LNCAP (cell line): ENCODE data around the gene TLDC2.

ENCODE experiments used
- TF ChIP-seq, protein P1 (sequence below): fragments of 450-650 bp; IDR thresholded peaks from 2 replicates; pipeline ENCODE4 v1.5.1; 2017; ENCODE audit warnings: mild to moderate bottlenecking

TLDC2 gene

DNA sequence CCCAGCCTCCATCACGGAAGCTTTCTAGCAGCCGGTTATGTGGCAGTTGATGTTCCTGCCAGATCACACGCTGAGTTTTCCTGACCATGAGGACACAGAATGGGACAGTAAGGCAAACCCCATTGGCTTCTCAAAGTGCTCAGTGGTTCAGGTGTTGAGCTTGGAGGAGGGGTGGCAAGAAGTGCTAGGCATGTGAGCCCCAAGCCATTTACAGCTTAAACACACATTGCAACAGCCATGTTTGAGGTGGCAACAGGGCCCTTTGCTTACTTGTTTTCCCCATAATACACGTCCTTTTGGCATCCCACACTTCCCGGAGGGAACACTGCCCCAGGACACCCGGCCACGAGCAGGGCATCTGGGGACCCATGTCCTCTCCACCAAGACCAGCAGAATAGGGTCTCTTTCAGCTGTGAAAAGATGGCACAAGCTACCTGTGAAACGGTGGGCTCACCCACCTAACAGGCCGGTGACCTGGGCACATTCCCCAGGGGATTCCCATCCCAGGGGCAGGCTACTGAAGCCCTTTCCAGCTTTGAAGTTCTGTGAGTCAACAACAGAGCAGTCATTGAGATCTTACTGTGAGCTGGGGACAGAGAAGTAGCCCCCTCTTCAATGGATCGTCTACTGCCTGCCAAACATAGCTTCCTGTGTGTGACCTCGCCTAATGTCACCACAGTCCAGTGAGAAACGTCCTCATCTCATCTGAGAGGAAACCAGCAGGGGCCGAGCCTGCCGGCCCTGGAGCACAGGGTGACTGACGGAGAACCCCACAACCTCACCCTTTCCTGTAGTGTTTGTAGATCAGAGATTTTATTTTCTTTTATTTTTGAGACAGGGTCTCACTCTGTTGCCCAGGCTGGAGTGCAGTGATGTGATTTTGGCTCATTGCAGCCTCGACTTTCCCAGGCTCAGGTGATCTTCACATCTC, 4.0 kb upstream of the TLDC2 start:
- TF ChIP-seq, protein P1, sequence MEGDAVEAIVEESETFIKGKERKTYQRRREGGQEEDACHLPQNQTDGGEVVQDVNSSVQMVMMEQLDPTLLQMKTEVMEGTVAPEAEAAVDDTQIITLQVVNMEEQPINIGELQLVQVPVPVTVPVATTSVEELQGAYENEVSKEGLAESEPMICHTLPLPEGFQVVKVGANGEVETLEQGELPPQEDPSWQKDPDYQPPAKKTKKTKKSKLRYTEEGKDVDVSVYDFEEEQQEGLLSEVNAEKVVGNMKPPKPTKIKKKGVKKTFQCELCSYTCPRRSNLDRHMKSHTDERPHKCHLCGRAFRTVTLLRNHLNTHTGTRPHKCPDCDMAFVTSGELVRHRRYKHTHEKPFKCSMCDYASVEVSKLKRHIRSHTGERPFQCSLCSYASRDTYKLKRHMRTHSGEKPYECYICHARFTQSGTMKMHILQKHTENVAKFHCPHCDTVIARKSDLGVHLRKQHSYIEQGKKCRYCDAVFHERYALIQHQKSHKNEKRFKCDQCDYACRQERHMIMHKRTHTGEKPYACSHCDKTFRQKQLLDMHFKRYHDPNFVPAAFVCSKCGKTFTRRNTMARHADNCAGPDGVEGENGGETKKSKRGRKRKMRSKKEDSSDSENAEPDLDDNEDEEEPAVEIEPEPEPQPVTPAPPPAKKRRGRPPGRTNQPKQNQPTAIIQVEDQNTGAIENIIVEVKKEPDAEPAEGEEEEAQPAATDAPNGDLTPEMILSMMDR, result no peak

DNA sequence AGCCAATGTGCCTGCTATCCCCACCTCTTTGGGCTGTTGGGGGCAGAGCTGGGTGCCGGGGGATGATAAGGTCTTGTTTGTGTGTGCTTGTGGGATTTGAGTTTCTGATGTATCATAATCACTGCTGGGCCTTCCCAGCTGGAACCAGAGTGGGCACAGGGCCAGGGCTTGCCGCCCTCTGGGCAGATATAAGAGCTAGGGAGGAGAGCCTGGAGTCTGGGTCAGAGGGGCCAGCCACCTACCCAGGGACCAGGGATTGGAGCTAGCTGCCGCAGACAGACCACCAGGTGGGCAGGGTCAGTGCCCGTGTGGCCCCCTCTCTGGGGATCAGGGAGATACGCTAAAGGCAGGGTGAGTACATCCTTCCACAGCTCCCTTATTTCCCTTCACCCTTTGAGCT, 3.1 kb upstream of the TLDC2 start:
- TF ChIP-seq, protein P1, result no peak

DNA sequence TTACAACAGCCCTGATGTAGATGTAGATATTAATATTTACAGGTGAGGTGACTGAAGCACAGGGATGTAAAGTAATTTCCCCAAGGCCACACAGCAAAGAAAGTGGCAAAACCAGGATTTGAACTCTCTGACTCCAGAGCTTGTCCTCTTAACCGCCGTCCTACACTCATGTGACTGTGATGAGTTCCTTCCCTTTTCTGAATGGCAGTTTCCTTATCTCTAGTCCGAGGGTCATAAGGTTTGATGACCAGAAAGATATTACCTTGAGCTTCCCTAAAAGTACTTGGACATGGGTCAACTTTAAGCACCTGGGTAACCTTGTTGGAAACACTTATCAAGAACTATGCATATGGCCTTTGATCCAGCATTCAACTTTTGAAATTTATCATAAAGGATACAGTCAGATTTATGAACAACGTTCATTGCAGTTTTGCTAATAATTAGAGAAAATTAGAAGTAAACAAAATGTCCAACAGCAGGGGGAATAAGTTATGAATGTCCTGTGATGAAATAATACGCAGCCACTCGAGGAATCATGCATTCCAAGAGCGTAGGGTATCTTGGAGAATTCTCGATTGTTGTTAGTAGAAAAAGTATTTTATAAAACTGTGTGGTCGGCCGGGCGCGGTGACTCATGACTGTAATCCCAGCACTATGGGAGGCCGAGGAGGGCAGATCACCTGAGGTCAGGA, 2.3 kb upstream of the TLDC2 start:
- TF ChIP-seq, protein P1, result no peak

DNA sequence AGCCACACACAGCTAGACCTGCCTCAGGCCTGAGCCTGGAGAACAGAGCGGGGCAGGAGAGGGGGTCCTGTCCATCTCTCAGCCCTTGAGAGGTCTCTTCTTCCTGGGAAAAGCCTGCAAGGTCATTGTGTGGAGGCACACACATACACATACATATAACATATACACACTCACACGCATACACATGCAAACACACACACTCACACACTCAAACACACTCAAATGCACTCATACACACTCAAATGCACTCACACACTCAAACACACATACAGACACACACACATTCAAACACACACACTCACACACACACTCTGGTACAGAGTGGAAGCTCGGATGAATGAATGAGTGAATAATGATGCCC, 515 bp downstream of the TLDC2 start:
- TF ChIP-seq, protein P1, result no peak

DNA sequence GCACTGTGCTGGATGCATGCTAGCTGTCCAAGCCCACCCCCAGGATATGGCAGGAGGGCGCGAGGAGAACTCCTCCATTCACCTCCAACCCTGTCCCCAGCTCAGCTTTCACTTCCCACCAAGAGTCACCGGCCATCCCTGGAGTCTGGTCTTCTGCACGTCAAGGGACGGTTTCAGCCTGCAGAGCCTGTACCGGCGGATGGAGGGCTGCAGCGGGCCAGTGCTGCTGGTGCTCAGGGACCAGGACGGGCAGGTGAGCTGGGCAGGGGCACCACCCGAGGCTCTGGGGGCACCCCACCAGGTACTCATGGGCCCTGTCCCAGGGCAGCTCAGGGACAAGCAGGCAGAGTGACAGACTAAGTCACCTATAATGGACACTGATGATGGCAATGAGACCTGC, 3.0 kb downstream of the TLDC2 start:
- TF ChIP-seq, protein P1, result no peak

DNA sequence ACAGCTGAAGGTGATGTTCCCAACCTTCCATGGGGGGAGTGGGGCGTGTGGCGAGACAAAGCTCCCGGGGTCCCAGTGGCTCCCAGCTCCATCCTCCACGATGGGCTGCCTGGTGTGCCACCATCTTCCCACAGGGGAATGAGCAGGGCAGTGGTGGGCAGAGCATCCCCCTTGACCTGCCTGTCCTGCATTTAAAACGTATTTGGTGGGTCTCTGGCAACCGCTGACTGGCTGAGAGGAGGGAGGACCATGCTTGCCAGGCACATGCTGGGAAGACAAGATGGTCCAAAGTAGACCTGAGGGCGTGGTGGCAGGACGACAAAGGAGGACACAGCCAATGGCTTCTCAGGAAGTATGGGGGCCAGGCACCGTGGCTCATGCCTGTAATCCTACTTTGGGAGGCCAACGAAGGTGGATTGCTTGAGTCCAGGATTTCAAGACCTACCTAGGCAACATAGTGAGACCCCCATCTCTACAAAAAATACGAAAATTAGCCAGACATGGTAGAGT, 4.9 kb downstream of the TLDC2 start:
- TF ChIP-seq, protein P1, result no peak

DNA sequence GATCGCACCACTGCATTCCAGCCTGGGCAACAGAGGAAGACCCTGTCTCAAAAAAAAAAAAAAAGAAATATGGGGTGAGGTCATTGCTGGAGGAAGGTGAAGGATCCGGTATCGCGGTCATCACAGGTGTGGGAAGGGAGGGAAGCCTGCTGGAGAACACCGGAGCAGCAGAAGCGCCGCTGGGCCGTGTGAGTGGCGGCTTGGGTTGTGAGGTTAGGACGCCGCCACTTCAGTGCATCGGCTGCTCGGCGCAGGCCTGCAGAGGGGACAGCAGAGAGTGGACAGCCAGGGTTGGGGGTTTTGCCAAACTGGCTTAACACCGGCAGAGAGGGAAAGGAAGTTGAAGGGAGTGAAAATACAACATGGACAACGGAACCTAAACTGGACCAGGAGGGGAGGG, 5.4 kb downstream of the TLDC2 start:
- TF ChIP-seq, protein P1, result no peak
